Measurements from ENCODE around the gene RIT1. TPM values are rescaled to one million over a fixed set of nuclear protein-coding genes. Genes with fewer than 3 reads are reported as not detected.
"Not testable (repeated sequence)": the region's sequence is repeated elsewhere in the genome, so short reads cannot be mapped to it uniquely, and the experiment has no call there.

RIT1 gene
- total RNA-seq, 1 donor from 2014 or later: 34.3 TPM

GRCh38 chr1:155932081-155932480, 20.9 kb upstream of the RIT1 start:
- Mint-ChIP-seq H3K27me3 (ENCODE audit: low read depth) (no peaks in the 10 kb centered on the region), H3K4me3 (peak overlapping the region; percentile 26), H3K9me3 (no peaks in the 10 kb centered on the region), H3K27ac (no peak overlapping the region), H3K36me3 (peaks cover 20% of the 10 kb centered on the region), H3K4me1 (peaks cover 24% of the 10 kb centered on the region)
- TF ChIP-seq, protein P1, sequence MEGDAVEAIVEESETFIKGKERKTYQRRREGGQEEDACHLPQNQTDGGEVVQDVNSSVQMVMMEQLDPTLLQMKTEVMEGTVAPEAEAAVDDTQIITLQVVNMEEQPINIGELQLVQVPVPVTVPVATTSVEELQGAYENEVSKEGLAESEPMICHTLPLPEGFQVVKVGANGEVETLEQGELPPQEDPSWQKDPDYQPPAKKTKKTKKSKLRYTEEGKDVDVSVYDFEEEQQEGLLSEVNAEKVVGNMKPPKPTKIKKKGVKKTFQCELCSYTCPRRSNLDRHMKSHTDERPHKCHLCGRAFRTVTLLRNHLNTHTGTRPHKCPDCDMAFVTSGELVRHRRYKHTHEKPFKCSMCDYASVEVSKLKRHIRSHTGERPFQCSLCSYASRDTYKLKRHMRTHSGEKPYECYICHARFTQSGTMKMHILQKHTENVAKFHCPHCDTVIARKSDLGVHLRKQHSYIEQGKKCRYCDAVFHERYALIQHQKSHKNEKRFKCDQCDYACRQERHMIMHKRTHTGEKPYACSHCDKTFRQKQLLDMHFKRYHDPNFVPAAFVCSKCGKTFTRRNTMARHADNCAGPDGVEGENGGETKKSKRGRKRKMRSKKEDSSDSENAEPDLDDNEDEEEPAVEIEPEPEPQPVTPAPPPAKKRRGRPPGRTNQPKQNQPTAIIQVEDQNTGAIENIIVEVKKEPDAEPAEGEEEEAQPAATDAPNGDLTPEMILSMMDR (IDR thresholded peaks at IDR 0.05; ENCODE audit: unreplicated experiment): no peak
- no peak for DNase-seq (ENCODE audit: low spot score in 2 of 2, unreplicated experiment in 2 of 2)

DNA sequence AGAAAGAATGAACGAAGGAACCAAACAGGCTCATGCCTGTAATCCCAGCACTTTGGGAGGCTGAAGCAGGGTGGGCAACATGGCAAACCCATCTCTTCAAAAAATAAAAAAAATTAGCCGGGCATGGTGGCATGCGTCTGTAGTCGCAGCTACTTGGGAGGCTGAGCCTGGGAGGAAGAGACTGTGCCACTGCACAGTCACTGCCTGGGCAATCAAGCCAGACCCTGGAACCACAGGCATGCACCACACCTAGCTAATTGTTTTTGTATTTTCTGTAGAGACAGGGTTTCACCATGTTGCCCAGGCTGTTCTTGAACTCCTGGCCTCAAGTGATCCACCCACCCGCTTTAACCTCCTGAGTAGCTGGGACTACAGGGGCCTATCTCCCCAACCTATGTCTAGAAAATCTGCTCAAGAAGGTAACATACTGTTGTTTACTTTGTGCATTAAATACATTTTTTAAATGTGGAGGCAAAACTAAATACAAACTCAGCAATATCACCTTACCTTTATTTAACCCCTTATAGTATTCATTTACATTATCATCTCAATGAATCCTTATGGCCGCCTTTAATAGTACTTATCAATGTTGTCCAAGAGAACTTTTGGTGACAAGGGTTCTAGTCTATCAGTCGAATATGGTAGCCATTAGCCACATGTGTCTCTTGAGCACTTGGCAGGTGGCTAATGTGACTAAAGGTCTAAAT, 20.3 kb upstream of the RIT1 start:
- Mint-ChIP-seq H3K27ac (peak overlapping the region; percentile 77), H3K4me1 (peaks cover 24% of the 10 kb centered on the region), H3K4me3 (peak overlapping the region; percentile 53), H3K9me3 (no peaks in the 10 kb centered on the region), H3K36me3 (peaks cover 26% of the 10 kb centered on the region), H3K27me3 (ENCODE audit: low read depth) (no peaks in the 10 kb centered on the region)
- TF ChIP-seq, protein P1 (IDR thresholded peaks at IDR 0.05; ENCODE audit: unreplicated experiment): no peak
- no peak for DNase-seq (ENCODE audit: low spot score in 2 of 2, unreplicated experiment in 2 of 2)

GRCh38 chr1:155930725-155931124, 19.6 kb upstream of the RIT1 start:
- H3K27me3 Mint-ChIP-seq (ENCODE audit: low read depth); H3K9me3 Mint-ChIP-seq; DNase-seq (ENCODE audit: low spot score in 2 of 2, unreplicated experiment in 2 of 2): not testable (repeated sequence)
- peaks cover 24% of the 10 kb centered on the region for H3K4me1 Mint-ChIP-seq
- peak overlapping the region; percentile 53 for H3K4me3 Mint-ChIP-seq
- H3K27ac Mint-ChIP-seq: peak overlapping the region; percentile 64
- H3K36me3 Mint-ChIP-seq: peaks cover 29% of the 10 kb centered on the region

DNA sequence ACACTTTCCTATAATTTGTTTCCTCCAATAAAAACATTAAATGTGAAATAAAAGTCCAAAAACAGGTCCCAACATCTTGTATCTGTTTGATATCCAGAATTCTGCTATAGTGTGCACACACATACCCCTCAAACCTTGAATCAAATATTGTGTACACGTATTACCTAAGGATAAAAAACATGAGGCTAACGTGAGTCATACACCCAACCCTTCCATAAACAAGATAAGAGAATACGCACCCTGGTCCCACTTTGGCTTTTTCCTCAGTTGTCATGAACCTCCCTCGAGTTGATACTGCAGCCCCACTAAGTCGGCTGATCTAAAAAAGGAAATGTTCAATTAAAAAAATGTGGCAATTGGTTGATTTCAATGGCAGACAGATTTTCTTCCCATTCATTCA, 17.9 kb upstream of the RIT1 start:
- H3K27ac Mint-ChIP-seq: no peak overlapping the region
- peaks cover 35% of the 10 kb centered on the region for H3K36me3 Mint-ChIP-seq

GRCh38 chr1:155925506-155925905, 14.4 kb upstream of the RIT1 start:
- Mint-ChIP-seq H3K36me3 (peaks cover 50% of the 10 kb centered on the region), H3K27me3 (ENCODE audit: low read depth) (no peaks in the 10 kb centered on the region), H3K9me3 (no peaks in the 10 kb centered on the region), H3K4me3 (no peak overlapping the region), H3K27ac (no peak overlapping the region), H3K4me1 (peaks cover 4% of the 10 kb centered on the region)
- DNase-seq (ENCODE audit: low spot score in 2 of 2, unreplicated experiment in 2 of 2): no peak
- TF ChIP-seq, protein P1 (IDR thresholded peaks at IDR 0.05; ENCODE audit: unreplicated experiment): no peak

More for the DNA sequence above, 17.9 kb upstream of the RIT1 start:
- TF ChIP-seq, protein P1 (IDR thresholded peaks at IDR 0.05; ENCODE audit: unreplicated experiment): no peak
- no peak for DNase-seq (ENCODE audit: low spot score in 2 of 2, unreplicated experiment in 2 of 2)
- H3K27me3 Mint-ChIP-seq (ENCODE audit: low read depth): no peaks in the 10 kb centered on the region
- H3K9me3 Mint-ChIP-seq: no peaks in the 10 kb centered on the region
- H3K4me1 Mint-ChIP-seq: peaks cover 24% of the 10 kb centered on the region
- H3K4me3 Mint-ChIP-seq: no peak overlapping the region

DNA sequence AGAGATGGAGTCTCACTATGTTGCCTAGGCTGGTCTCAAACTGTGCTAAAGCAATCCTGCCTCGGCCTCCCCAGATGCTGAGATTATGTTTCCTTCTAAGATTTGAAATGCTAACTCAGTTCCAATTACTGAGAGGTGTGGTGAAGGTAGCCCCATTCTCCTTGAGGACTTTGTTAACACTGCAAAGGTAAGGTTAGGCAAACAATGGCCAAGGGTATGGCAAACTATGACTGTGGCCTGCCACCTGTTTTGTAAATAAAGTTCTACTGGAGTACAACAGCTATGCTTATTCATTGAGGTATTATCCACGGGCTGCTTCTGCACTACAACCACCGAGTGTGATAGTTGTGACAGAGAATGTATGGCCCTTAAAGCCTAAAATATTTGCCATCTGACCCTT, 9.6 kb upstream of the RIT1 start:
- Mint-ChIP-seq H3K27me3 (ENCODE audit: low read depth) (no peaks in the 10 kb centered on the region), H3K4me1 (no peaks in the 10 kb centered on the region), H3K27ac (no peak overlapping the region), H3K9me3 (no peaks in the 10 kb centered on the region), H3K36me3 (peaks cover 43% of the 10 kb centered on the region), H3K4me3 (no peak overlapping the region)
- no peak for DNase-seq (ENCODE audit: low spot score in 2 of 2, unreplicated experiment in 2 of 2)
- TF ChIP-seq, protein P1 (IDR thresholded peaks at IDR 0.05; ENCODE audit: unreplicated experiment): no peak

Measured in mesothelial cell of epicardium (in vitro differentiated cells).